Psoas muscle (tissue), 8 donors: ENCODE measurements around the gene SETBP1. TPM values are rescaled to one million over a fixed set of nuclear protein-coding genes. Genes with fewer than 3 reads are reported as not detected.
A peak's percentile ranks its signal among the peaks of the same experiment; 100 is the strongest.

ENCODE experiments used
- ATAC-seq, 4 donors: fragments of 200-7000 bp; cut with Tn5 transposase; one replicate each; pipeline ENCODE4 v1.9.1; 2020; ENCODE audit warnings: moderate library complexity in 3 of 4, mild to moderate bottlenecking in 2 of 4
- DNase-seq, 2 donors: peaks; one replicate each; pipeline ENCODE4 v3.0.0-alpha.2; 2020
- H3K27ac ChIP-seq: fragments of 200-600 bp; one replicate; pipeline ENCODE4 v1.8.0; 2022
- H3K27me3 ChIP-seq, 3 donors: fragments of 200-600 bp in 1 of 3; one replicate each; pipeline versions ENCODE4 v1.6.1 to v1.8.0; 2013 to 2022; ENCODE audit warnings: low read length in 2 of 3, mild to moderate bottlenecking in 2 of 3, moderate library complexity in 1 of 3; ENCODE audit not compliant: insufficient read depth in 3 of 3
- H3K36me3 ChIP-seq, 2 donors: fragments of 200-600 bp in 1 of 2; one replicate each; pipeline versions ENCODE4 v1.6.1 to v1.8.0; 2013 to 2022; ENCODE audit warnings: low read depth in 1 of 2, mild to moderate bottlenecking in 1 of 2, moderate library complexity in 1 of 2; ENCODE audit not compliant: insufficient read depth in 1 of 2
- H3K4me1 ChIP-seq: fragments of 200-600 bp; one replicate; pipeline ENCODE4 v1.8.0; 2022
- H3K4me3 ChIP-seq: fragments of 200-600 bp; one replicate; pipeline ENCODE4 v1.8.0; 2022; ENCODE audit warnings: mild to moderate bottlenecking
- H3K9me3 ChIP-seq: fragments of 200-600 bp; one replicate; pipeline ENCODE4 v1.8.0; 2022
- WGBS, 3 donors: extraction: QIAGEN DNeasy Blood & Tissue Kit; methylation state at CpG; one replicate each; pipeline versions ENCODE4 v1.1.6 to v1.1.7; 2013; 5-methylcytosine and 5-hydroxymethylcytosine counted together
- intact Hi-C, 2 donors: fragments of 100-400 bp; cut with DNase I; formaldehyde crosslinking; loops; one replicate each; pipeline versions ENCODE4 v1.11.0 to v1.14.2; 2022
- polyA plus RNA-seq, 3 donors: library from polyadenylated mRNA; stranded (reverse); fragments of 200-250 nt; gene quantifications; one replicate each; pipeline ENCODE4 v1.2.3, GENCODE V29; 2013
- total RNA-seq, 4 donors: library from RNA; stranded (reverse); fragmentation: NEBNext Ultra II Directional in 2 of 4; extraction: Animal tissue kit (Norgen Biotek cat#: 25700) in 2 of 4; gene quantifications; one replicate each; pipeline versions ENCODE4 v1.2.1 to v1.2.4, GENCODE V29; 2021 to 2023
- TF ChIP-seq, protein P1 (sequence below): fragments of 200-600 bp; IDR thresholded peaks from one replicate; pipeline ENCODE4 v1.8.0; 2022; ENCODE audit warnings: antibody characterized with exemption
- donor health status: healthy with polysubstance abuse.
- donor health status: DM: no; HTN: no; CAD: no; lungs with moderate emphysema.
- donor health status: Bipolar disorder and iron deficiency.
- donor health status: healthy.
- donor health status: DM: yes; HTN: yes; CAD: no.
- donor health status: DM: no; HTN: no; CAD: no.
- donor health status: DM: no; HTN: no; CAD: no.
- donor health status: DM: yes; HTN: yes; CAD: no.

SETBP1 gene
- total and polyA plus RNA-seq, 7 donors, result 0.61 to 21.0 (median 10.5) TPM

DNA sequence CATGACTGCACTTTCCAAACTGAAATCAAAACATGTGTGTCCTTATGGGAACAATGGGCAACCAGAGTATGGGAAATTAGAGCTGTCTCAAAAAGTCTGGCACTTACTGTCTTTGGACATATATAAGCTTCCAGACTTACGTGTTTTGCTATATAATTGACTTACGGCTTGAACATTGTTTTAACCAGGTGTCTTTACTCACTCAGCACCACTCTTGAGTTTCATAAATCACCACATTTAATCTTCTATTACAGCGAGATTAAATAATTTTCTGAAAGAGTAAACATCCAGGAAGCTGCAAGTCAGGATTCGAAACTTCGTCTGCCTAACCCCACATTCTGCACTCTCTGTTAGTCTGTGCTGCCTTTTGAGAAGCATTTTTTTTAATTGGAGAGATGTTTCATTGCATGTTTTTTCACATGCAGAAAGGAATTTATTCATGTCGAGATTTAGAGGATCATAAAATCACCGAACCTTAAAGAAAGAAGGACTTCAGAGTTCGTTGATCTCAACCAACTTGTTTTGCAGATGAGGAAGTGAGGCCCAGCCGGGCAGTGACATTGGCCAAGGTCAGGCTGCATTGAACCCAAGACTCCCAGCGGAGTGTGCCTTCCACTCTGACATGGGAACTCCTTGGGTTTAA, 137.3 kb downstream of the SETBP1 start:
- Histone ChIP-seq H3K27me3 (no peaks in the 10 kb centered on the region), H3K9me3 (no peaks in the 10 kb centered on the region), H3K4me1 (peaks cover 44% of the 10 kb centered on the region), H3K4me3 (no peak overlapping the region), H3K27ac (peak overlapping the region; percentile 81), H3K36me3 (no peaks in the 10 kb centered on the region)
- DNase-seq (no peak), ATAC-seq (no peak)
- WGBS, 3 donors, result 86 to 89% (median 86%) methylated on average over 10 of the region's 10 CpGs
- intact Hi-C loops, result loop anchor here in 1 of 2 donors (5.0 kb wide), 1 partner anchor 136 kb away; the partner anchor contains the start of gene SETBP1
- TF ChIP-seq, protein P1, sequence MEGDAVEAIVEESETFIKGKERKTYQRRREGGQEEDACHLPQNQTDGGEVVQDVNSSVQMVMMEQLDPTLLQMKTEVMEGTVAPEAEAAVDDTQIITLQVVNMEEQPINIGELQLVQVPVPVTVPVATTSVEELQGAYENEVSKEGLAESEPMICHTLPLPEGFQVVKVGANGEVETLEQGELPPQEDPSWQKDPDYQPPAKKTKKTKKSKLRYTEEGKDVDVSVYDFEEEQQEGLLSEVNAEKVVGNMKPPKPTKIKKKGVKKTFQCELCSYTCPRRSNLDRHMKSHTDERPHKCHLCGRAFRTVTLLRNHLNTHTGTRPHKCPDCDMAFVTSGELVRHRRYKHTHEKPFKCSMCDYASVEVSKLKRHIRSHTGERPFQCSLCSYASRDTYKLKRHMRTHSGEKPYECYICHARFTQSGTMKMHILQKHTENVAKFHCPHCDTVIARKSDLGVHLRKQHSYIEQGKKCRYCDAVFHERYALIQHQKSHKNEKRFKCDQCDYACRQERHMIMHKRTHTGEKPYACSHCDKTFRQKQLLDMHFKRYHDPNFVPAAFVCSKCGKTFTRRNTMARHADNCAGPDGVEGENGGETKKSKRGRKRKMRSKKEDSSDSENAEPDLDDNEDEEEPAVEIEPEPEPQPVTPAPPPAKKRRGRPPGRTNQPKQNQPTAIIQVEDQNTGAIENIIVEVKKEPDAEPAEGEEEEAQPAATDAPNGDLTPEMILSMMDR, result no peak

DNA sequence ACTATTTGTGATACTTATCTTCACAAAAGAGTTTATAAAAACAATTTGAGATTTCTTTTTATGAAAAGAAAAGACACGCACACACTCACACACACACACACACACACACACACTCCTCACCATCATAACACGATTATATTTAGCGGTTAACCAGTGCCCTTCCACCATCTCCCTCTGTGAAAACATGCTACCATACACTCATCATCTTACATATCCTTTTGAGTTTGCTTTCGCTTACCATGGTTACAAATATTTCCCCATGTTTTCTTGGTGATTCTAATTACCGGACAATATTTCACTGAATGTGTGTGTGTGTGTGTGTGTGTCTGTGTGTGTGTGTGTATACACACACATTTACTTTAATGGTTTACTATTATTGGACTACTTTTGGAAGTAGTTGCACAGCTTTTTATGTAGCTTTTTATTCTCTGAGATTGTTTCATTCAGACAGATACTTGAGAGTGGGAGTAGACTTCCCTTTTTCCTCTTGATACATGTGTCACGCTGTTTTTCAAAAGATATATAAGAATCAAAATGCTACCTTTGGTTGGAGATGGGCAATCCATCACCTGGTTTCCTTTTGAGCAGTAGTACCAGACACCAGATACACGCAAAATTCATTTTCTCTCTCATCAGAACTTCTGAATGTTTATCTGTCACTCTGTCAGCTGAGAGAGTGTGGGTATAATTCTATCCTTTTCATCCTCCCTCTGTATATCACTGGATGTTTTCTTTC, 138.1 kb downstream of the SETBP1 start:
- Histone ChIP-seq H3K4me3 (no peak overlapping the region), H3K27ac (peak overlapping the region; percentile 81), H3K36me3 (no peaks in the 10 kb centered on the region), H3K27me3 (no peaks in the 10 kb centered on the region), H3K9me3 (no peaks in the 10 kb centered on the region), H3K4me1 (peaks cover 52% of the 10 kb centered on the region)
- ATAC-seq, result no peak
- no peak for DNase-seq
- 76 to 81% (median 81%) methylated on average over 7 of the region's 7 CpGs for WGBS, 3 donors
- intact Hi-C loops, result loop anchor here in 1 of 2 donors (5.0 kb wide), 1 partner anchor 137 kb away; the partner anchor contains the start of gene SETBP1
- TF ChIP-seq, protein P1, result no peak

DNA sequence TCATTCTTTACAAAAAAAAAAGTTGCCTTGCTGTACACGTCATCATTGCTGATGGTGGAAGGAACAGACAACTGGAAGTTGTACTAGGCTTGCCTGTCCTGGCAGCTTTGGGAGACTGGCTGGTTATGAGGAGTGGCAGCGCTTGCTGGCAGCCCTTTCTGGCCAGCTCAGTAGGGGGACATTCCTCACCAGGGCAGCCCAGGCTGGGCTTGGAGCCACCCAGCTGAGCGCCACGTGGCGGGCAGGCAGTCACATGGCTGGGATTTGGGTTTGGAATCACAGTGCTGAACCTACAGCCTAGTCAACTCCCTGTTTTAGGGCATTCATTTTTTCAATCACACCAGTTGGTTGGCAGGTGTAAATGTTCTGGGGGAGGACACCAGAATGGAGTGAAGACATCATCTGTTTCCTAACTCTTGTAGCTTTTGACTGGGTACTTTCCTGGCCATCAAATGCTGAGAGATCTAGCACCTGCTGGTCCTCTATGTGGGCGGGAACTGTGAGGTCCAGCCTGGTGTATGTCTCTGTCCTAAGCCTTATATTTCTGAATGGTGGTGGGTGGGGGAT, 139.3 kb downstream of the SETBP1 start:
- Histone ChIP-seq H3K9me3 (no peaks in the 10 kb centered on the region), H3K27ac (peak overlapping the region; percentile 81), H3K27me3 (no peaks in the 10 kb centered on the region), H3K4me1 (peaks cover 64% of the 10 kb centered on the region), H3K4me3 (peak overlapping the region; percentile 6), H3K36me3 (no peaks in the 10 kb centered on the region)
- peak; percentile 83 to 95 for DNase-seq
- TF ChIP-seq, protein P1, result no peak
- 33 to 53% (median 39%) methylated on average over 6 of the region's 6 CpGs for WGBS, 3 donors
- intact Hi-C loops, result loop anchor here in 1 of 2 donors (5.0 kb wide), 1 partner anchor 138 kb away; the partner anchor contains the start of gene SETBP1
- peak; percentile 93 to 97 (median 94) for ATAC-seq

DNA sequence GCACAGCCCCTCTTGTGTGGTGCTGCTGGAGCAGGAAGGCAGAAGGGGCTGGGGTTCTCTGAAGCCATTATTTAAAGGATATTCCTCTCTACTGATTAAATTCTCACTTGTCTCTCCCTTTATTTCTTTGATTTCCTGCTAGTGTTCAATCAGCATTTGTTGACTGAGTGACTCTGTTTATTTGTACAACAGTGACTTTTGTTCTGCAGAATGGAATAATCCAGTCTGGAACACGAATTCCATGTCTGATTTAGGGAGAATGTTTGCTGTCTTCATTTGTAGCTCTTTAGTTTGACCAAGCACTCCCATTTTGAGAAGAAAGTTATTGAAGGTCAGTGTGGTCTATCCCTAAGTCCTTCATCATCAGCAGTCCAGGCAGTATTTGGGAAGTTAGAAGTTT, 141.2 kb downstream of the SETBP1 start:
- H3K36me3 ChIP-seq, result no peaks in the 10 kb centered on the region
- peaks cover 72% of the 10 kb centered on the region for H3K4me1 ChIP-seq
- no peak overlapping the region for H3K27ac ChIP-seq
- ATAC-seq (no peak), DNase-seq (no peak)
- H3K27me3 ChIP-seq, result no peaks in the 10 kb centered on the region
- H3K4me3 ChIP-seq, result no peak overlapping the region
- H3K9me3 ChIP-seq, result no peaks in the 10 kb centered on the region
- intact Hi-C loops, result no loop called here
- 73 to 77% (median 74%) methylated on average over 1 of the region's 1 CpG for whole genome bisulfite sequencing, 3 donors
- TF ChIP-seq, protein P1, result no peak
